SK-N-SH (cell line): ENCODE measurements around the gene KCNAB1. TPM values are rescaled to one million over a fixed set of nuclear protein-coding genes. Genes with fewer than 3 reads are reported as not detected.

Experiments used
- CTCF ChIA-PET: fragments of 300-600, 350-600 bp; formaldehyde crosslinking; extraction: SDS; loops from one replicate; lab custom pipeline; 2021; lab: Yijun Ruan, JAX
- POLR2A ChIA-PET: fragments of 350-600 bp; sonication (Branson Sonifier 250); formaldehyde crosslinking; extraction: SDS; loops from one replicate; lab custom pipeline; 2020; ENCODE audit warnings: antibody characterized with exemption, inconsistent platforms; lab: Yijun Ruan, JAX
- DNase-seq: peaks from one replicate; pipeline ENCODE4 v3.0.0; 2012
- H2AFZ ChIP-seq: fragments of 200-600 bp; sonication (generic); 2 replicates; pipeline ENCODE4 v1.8.1; 2016; ENCODE audit warnings: antibody characterized with exemption, mild to moderate bottlenecking, low read depth
- H3F3A ChIP-seq: fragments of 200-600 bp; sonication (generic); replicated peaks from 2 replicates; pipeline ENCODE3; 2016; ENCODE audit warnings: antibody characterized with exemption, mild to moderate bottlenecking; ENCODE audit not compliant: insufficient read depth
- H3K27ac ChIP-seq, 2 experiments: fragments of 200-500 bp in 1 of 2; fragments of 200-600 bp in 1 of 2; sonication (Bioruptor generic) in 1 of 2; sonication (generic), shearing (Covaris generic) in 1 of 2; 2 replicates each; pipeline versions ENCODE4 v1.5.1 to v1.6.1; 2014 to 2016; ENCODE audit warnings: low read depth in 2 of 2, inconsistent platforms in 1 of 2, low read length in 1 of 2, mild to moderate bottlenecking in 1 of 2, mixed read lengths in 1 of 2
- H3K27me3 ChIP-seq: fragments of 200-600 bp; sonication (generic), shearing (Covaris generic); 2 replicates; pipeline ENCODE4 v1.6.1; 2016; ENCODE audit warnings: mixed run types; ENCODE audit not compliant: insufficient read depth
- H3K36me3 ChIP-seq, 2 experiments: fragments of 200-500 bp in 1 of 2; fragments of 200-600 bp in 1 of 2; sonication (Bioruptor generic) in 1 of 2; sonication (generic) in 1 of 2; replicated peaks in 1 of 2; 2 replicates each; pipeline versions ENCODE3 to v1.5.1; 2014 to 2016; ENCODE audit warnings: low read length in 1 of 2, mild to moderate bottlenecking in 1 of 2; ENCODE audit not compliant: insufficient read depth in 2 of 2, control insufficient read depth in 1 of 2
- H3K4me1 ChIP-seq, 2 experiments: fragments of 200-500 bp in 1 of 2; fragments of 200-600 bp in 1 of 2; sonication (Bioruptor generic) in 1 of 2; sonication (generic), shearing (Covaris generic) in 1 of 2; 2 replicates each; pipeline versions ENCODE4 v1.5.1 to v1.6.1; 2014 to 2016; ENCODE audit warnings: low read depth in 1 of 2, low read length in 1 of 2, mixed run types in 1 of 2; ENCODE audit not compliant: insufficient read depth in 2 of 2, control insufficient read depth in 1 of 2
- H3K4me2 ChIP-seq: fragments of 200-600 bp; sonication (generic), shearing (Covaris generic); 2 replicates; pipeline ENCODE4 v1.6.1; 2017; ENCODE audit warnings: mixed run types
- H3K4me3 ChIP-seq, 2 experiments: fragments of 200-500 bp in 1 of 2; fragments of 200-600 bp in 1 of 2; sonication (Bioruptor generic) in 1 of 2; sonication (generic), shearing (Covaris generic) in 1 of 2; 2 replicates each; pipeline versions ENCODE4 v1.5.1 to v1.8.1; 2014 to 2016; ENCODE audit warnings: low read depth in 2 of 2, inconsistent platforms in 1 of 2, low read length in 1 of 2, mild to moderate bottlenecking in 1 of 2, mixed read lengths in 1 of 2, moderate library complexity in 1 of 2
- H3K79me2 ChIP-seq: fragments of 200-600 bp; sonication (generic); 2 replicates; pipeline ENCODE4 v1.8.1; 2017; ENCODE audit warnings: mild to moderate bottlenecking; ENCODE audit not compliant: insufficient read depth
- H3K9ac ChIP-seq: fragments of 200-600 bp; sonication (generic); 2 replicates; pipeline ENCODE4 v1.6.1; 2017; ENCODE audit warnings: mixed run types
- H3K9me2 ChIP-seq: fragments of 200-600 bp; sonication (generic); 2 replicates; pipeline ENCODE4 v1.6.1; 2017; ENCODE audit warnings: mixed run types
- H3K9me3 ChIP-seq: fragments of 200-600 bp; sonication (generic); 2 replicates; pipeline ENCODE4 v1.6.1; 2017; ENCODE audit warnings: mixed run types, mild to moderate bottlenecking, moderate library complexity
- H4K20me1 ChIP-seq: fragments of 200-600 bp; sonication (generic); 2 replicates; pipeline ENCODE4 v1.6.1; 2017; ENCODE audit warnings: mild to moderate bottlenecking, mixed run types; ENCODE audit not compliant: insufficient read depth
- CHD2 ChIP-seq: fragments of 150-350 bp; IDR thresholded peaks from 2 replicates; pipeline ENCODE4 v1.6.1; 2018; ENCODE audit warnings: low read length; ENCODE audit not compliant: partially characterized antibody
- EP300 ChIP-seq, 2 experiments: IDR thresholded peaks; 2 replicates each; pipeline versions ENCODE4 v1.4.0 to v1.6.1; 2012; ENCODE audit warnings: borderline replicate concordance in 1 of 2, low read depth in 1 of 2, low read length in 1 of 2
- FOXJ3 ChIP-seq: sonication (generic); formaldehyde crosslinking; IDR thresholded peaks from 2 replicates; pipeline ENCODE4 v1.5.1; 2020; ENCODE audit warnings: mild to moderate bottlenecking, missing genetic modification reagents
- FOXM1 ChIP-seq: IDR thresholded peaks from 2 replicates; pipeline ENCODE4 v1.4.0; 2012; ENCODE audit warnings: low read depth, mild to moderate bottlenecking
- GABPA ChIP-seq: IDR thresholded peaks from 2 replicates; pipeline ENCODE4 v1.4.0; 2012; ENCODE audit warnings: low read depth, mild to moderate bottlenecking
- GATA2 ChIP-seq: sonication (generic); formaldehyde crosslinking; IDR thresholded peaks from 2 replicates; pipeline ENCODE4 v1.5.0; 2020; ENCODE audit warnings: mild to moderate bottlenecking, missing genetic modification reagents
- JUND ChIP-seq: IDR thresholded peaks from 2 replicates; pipeline ENCODE4 v1.4.0; 2012
- MAX ChIP-seq: IDR thresholded peaks from 2 replicates; pipeline ENCODE4 v1.4.0; 2012; ENCODE audit warnings: low read depth
- MXI1 ChIP-seq: IDR thresholded peaks from 2 replicates; pipeline ENCODE4 v1.6.1; 2012; ENCODE audit warnings: mild to moderate bottlenecking, low read depth, low read length, improper control_type of control experiment
- PBX3 ChIP-seq: IDR thresholded peaks from 2 replicates; pipeline ENCODE4; 2012
- POLR2AphosphoS5 ChIP-seq: IDR thresholded peaks from 2 replicates; pipeline ENCODE4 v1.6.1; 2012; ENCODE audit warnings: low read depth, low read length
- RAD21 ChIP-seq: IDR thresholded peaks from 2 replicates; pipeline ENCODE4 v1.6.1; 2012; ENCODE audit warnings: mild to moderate bottlenecking, low read length
- RCOR1 ChIP-seq: fragments of 150-350 bp; IDR thresholded peaks from 2 replicates; pipeline ENCODE4 v1.6.1; 2017; ENCODE audit warnings: antibody characterized with exemption, low read length
- REST ChIP-seq: IDR thresholded peaks from 2 replicates; pipeline ENCODE4 v1.6.1; 2012; ENCODE audit warnings: mild to moderate bottlenecking, low read depth, low read length, moderate library complexity
- RXRA ChIP-seq: IDR thresholded peaks from 2 replicates; pipeline ENCODE4 v1.4.0; 2012; ENCODE audit warnings: low read depth, mild to moderate bottlenecking, borderline replicate concordance
- SMC3 ChIP-seq: IDR thresholded peaks from 2 replicates; pipeline ENCODE4 v1.6.1; 2012; ENCODE audit warnings: low read depth, low read length, improper control_type of control experiment
- TAF1 ChIP-seq: IDR thresholded peaks from 2 replicates; pipeline ENCODE4 v1.6.1; 2012; ENCODE audit warnings: low read depth, mild to moderate bottlenecking, low read length, moderate library complexity, borderline replicate concordance
- TEAD4 ChIP-seq: IDR thresholded peaks from 2 replicates; pipeline ENCODE4 v1.4.0; 2012; ENCODE audit warnings: mild to moderate bottlenecking, borderline replicate concordance; ENCODE audit not compliant: insufficient read depth
- USF2 ChIP-seq: fragments of 150-350 bp; IDR thresholded peaks from 2 replicates; pipeline ENCODE4 v1.6.1; 2017; ENCODE audit warnings: antibody characterized with exemption, low read length, low read depth, borderline replicate concordance
- WGBS: methylation state at CpG from one replicate; pipeline ENCODE4 v1.1.6; 2017; ENCODE audit warnings: low lambda C conversion rate; 5-methylcytosine and 5-hydroxymethylcytosine counted together
- polyA plus RNA-seq, 3 experiments: library from polyadenylated mRNA; depleted of rRNA; stranded (reverse); fragments of >200 nt; gene quantifications; 2 replicates each; pipeline ENCODE4 v1.2.3, GENCODE V29; 2012

Gene KCNAB1
- polyA plus RNA-seq, 1 of the 3 experiments (the other 2 are of a cell fraction): 82.1 TPM

GRCh38 chr3:156586905-156587759, 466.8 kb downstream of the KCNAB1 start:
- ChIA-PET POLR2A (no interaction called here), CTCF (interaction anchor here (0.7 to 1.0 kb wide), 2 partner anchors 12 to 16 kb away, joined by 3 read pairs; no protein-coding TSS in a partner anchor)
- Histone ChIP-seq H4K20me1 (no peaks in the 10 kb centered on the region), H3K27me3 (no peaks in the 10 kb centered on the region), H3K4me1 (no peaks in the 10 kb centered on the region), H3K9me3 (no peaks in the 10 kb centered on the region), H3K27ac (no peak overlapping the region; a peak in 1 of 4 replicates), H3K9me2 (no peaks in the 10 kb centered on the region), H3K9ac (no peak overlapping the region), H3K79me2 (no peaks in the 10 kb centered on the region), H3F3A (no peaks in the 10 kb centered on the region), H3K36me3 (no peaks in the 10 kb centered on the region), H3K4me2 (no peak overlapping the region), H3K4me3 (no peak overlapping the region), H2AFZ (no peak overlapping the region)
- WGBS: 61% methylated on average over 5 of the region's 5 CpGs
- DNase-seq: no peak
- TF ChIP-seq RAD21 (no peak), GATA2 (no peak), RXRA (no peak), CHD2 (no peak), TAF1 (no peak), EP300 (IDR thresholded peaks at IDR 0.05; ENCODE audit: borderline replicate concordance in 1 of 2, low read depth in 1 of 2, low read length in 1 of 2) (no peak), TEAD4 (no peak), USF2 (no peak), JUND (no peak), REST (no peak), PBX3 (no peak), GABPA (no peak), MAX (no peak), FOXM1 (no peak), SMC3 (no peak), RCOR1 (no peak), POLR2AphosphoS5 (no peak), FOXJ3 (no peak), MXI1 (no peak)
